Right lung (tissue), 5 donors: ENCODE measurements around the gene DCD. TPM values are rescaled to one million over a fixed set of nuclear protein-coding genes. Genes with fewer than 3 reads are reported as not detected.
A peak's percentile ranks its signal among the peaks of the same experiment; 100 is the strongest.

Experiments used
- DNase-seq, 2 donors: peaks; one replicate each; pipeline ENCODE4 v3.0.0-alpha.2; 2013
- polyA plus RNA-seq, 5 donors: library from polyadenylated mRNA; unstranded; fragments of 120-200 nt; gene quantifications; one replicate each; pipeline versions ENCODE4 v1.2.1 to v1.2.3, GENCODE V29; 2013; ENCODE audit warnings: inconsistent platforms in 1 of 5, low replicate concordance in 1 of 5; ENCODE audit not compliant: insufficient read length in 5 of 5, insufficient read depth in 1 of 5

The DCD gene
- polyA plus RNA-seq, 5 donors = not detected

GRCh38 chr12:54608156-54608555 is 40.0 kb downstream of the DCD start:
- no peak for DNase-seq

GRCh38 chr12:54606556-54606955 is 41.6 kb downstream of the DCD start:
- DNase-seq = no peak

- DNase-seq = no peak
These were observed 42.8 kb downstream of the DCD start for GRCh38 chr12:54605138-54605970.

- no peak for DNase-seq
These were observed 43.7 kb downstream of the DCD start for GRCh38 chr12:54604436-54604835.

- DNase-seq = no peak
These were observed 44.3 kb downstream of the DCD start for GRCh38 chr12:54603872-54604271.

GRCh38 chr12:54603173-54603814 is 44.9 kb downstream of the DCD start:
- DNase-seq = peak in 1 of 2 donors; percentile 46

GRCh38 chr12:54602661-54603060 is 45.5 kb downstream of the DCD start:
- no peak for DNase-seq

GRCh38 chr12:54601841-54602240 is 46.3 kb downstream of the DCD start:
- DNase-seq = no peak

GRCh38 chr12:54598970-54599369 is 49.2 kb downstream of the DCD start:
- no peak for DNase-seq

- DNase-seq = peak; percentile 33 to 58
These were observed 51.6 kb downstream of the DCD start for GRCh38 chr12:54596526-54596946.

- DNase-seq = no peak
These were observed 52.7 kb downstream of the DCD start for GRCh38 chr12:54595471-54595870.

Other genes with a start within 250 kb of the DCD start
- gene ITGA5, start 229.1 kb downstream of the DCD start, polyA plus RNA-seq = 10 to 100 TPM; 58.0 to 62.7 (median 62.3) TPM
- under 1 TPM in 3 of 5 donors, not detected in 2; 0.13 to 0.24 (median 0.15) TPM for gene GTSF1, start 174.8 kb downstream of the DCD start, polyA plus RNA-seq
- 1 to 10 TPM; 5.4 to 7.3 (median 6.6) TPM for gene NCKAP1L, start 150.6 kb downstream of the DCD start, polyA plus RNA-seq
- 1 to 10 TPM; 2.4 to 4.4 (median 4.0) TPM for gene PDE1B, start 98.8 kb downstream of the DCD start, polyA plus RNA-seq
- gene PPP1R1A, start 59.7 kb downstream of the DCD start, polyA plus RNA-seq = 1 to 10 TPM; 2.3 to 6.9 (median 3.0) TPM
- not detected for gene LACRT, start 13.5 kb downstream of the DCD start, polyA plus RNA-seq
- gene MUCL1, start 206.2 kb upstream of the DCD start, polyA plus RNA-seq = not detected